A549 (cell line): ENCODE measurements around the gene HAAO.

ENCODE experiments used
- CBX2 ChIP-seq: fragments of 200-600 bp; sonication (generic); IDR thresholded peaks from 2 replicates; pipeline ENCODE4 v1.6.1; 2016; ENCODE audit warnings: low read depth, mild to moderate bottlenecking, borderline replicate concordance
- POLR2A ChIP-seq: IDR thresholded peaks from 2 replicates; pipeline ENCODE4 v1.6.1; 2012; ENCODE audit warnings: mild to moderate bottlenecking, low read length
- RAD21 ChIP-seq, 2 experiments: fragments of >200 bp in 1 of 2; sonication (Bioruptor Twin) in 1 of 2; formaldehyde crosslinking in 1 of 2; IDR thresholded peaks in 1 of 2; conservative IDR thresholded peaks in 1 of 2; 2 replicates in 1 of 2; 3 replicates in 1 of 2; pipeline ENCODE4 v1.6.1; 2012 to 2018; ENCODE audit warnings: inconsistent platforms in 1 of 2
- SREBF2 ChIP-seq: fragments of 450-650 bp; IDR thresholded peaks from 2 replicates; pipeline ENCODE4 v1.6.1; 2014; ENCODE audit warnings: mild to moderate bottlenecking, moderate library complexity
- TF ChIP-seq, protein P1 (sequence below): fragments of >200 bp; sonication (Bioruptor Twin); formaldehyde crosslinking; IDR thresholded peaks from 3 replicates; pipeline ENCODE4 v1.5.1; 2016

DNA sequence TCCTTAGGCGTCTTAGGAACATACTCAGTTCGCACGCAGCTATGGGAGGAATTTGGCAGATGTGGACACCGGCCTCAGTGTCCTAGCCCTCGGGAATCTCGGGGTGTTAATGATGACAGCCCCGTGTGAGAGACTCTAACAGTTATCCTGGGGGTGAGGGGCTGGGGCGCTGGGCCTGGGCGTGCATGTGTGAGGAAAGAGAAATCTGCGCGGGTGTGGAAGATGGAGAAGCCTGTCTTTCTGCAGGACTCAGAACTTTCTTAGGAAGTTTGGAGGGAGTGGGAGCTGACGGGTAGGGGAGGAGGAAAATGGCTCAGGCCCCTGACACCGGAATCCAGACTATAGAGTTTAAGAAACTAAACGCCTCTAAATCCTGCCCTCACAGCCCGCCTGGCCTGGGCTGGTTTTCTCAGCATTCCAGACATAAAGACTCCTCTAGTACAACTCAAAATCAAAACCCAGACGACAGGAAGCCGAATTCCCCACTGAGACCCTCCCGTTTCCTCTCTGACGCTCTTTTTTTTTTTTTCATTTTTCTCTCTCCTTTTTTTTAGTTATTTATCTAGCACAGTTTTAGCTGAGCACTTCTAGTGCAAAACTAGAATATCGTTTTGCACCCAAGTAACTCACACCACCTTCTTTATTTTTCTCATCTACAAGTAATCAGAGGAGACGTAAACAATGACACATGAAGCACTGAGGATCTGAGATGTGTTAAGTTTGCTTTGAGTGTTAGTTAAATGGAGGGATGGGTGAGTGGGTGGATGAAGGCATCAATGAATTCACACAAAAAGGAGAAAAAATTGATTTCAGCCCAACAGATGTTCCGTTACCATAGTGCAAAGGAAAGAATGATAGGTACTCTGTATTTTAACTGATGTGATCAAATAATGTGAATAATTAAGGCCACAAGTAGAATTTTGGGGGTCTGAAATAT, 1.2 kb upstream of the HAAO start:
- TF ChIP-seq, protein P1, sequence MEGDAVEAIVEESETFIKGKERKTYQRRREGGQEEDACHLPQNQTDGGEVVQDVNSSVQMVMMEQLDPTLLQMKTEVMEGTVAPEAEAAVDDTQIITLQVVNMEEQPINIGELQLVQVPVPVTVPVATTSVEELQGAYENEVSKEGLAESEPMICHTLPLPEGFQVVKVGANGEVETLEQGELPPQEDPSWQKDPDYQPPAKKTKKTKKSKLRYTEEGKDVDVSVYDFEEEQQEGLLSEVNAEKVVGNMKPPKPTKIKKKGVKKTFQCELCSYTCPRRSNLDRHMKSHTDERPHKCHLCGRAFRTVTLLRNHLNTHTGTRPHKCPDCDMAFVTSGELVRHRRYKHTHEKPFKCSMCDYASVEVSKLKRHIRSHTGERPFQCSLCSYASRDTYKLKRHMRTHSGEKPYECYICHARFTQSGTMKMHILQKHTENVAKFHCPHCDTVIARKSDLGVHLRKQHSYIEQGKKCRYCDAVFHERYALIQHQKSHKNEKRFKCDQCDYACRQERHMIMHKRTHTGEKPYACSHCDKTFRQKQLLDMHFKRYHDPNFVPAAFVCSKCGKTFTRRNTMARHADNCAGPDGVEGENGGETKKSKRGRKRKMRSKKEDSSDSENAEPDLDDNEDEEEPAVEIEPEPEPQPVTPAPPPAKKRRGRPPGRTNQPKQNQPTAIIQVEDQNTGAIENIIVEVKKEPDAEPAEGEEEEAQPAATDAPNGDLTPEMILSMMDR = no peak
- TF ChIP-seq SREBF2 (no peak), CBX2 (no peak), RAD21 (conservative IDR thresholded peaks at IDR 0.05 in 1 of 2, IDR thresholded peaks at IDR 0.05 in 1 of 2) (no peak), POLR2A (no peak)
